Fibroblast of the aortic adventitia (primary cell): Measurements from ENCODE around the gene PIN4. TPM values are rescaled to one million over a fixed set of nuclear protein-coding genes. Genes with fewer than 3 reads are reported as not detected.

Source experiments
- DNase-seq: peaks from one replicate; pipeline ENCODE4 v3.0.0-alpha.2; 2010; ENCODE audit warnings: low read depth
- H3K4me3 ChIP-seq: 2 replicates; pipeline ENCODE4 v1.5.1; 2011; ENCODE audit warnings: low read depth, mild to moderate bottlenecking, control low read depth, low read length, moderate library complexity
- total RNA-seq: library from RNA; depleted of rRNA; stranded (reverse); fragments of >200 nt; gene quantifications from 2 replicates; pipeline ENCODE4 v1.2.3, GENCODE V29; 2012; ENCODE audit warnings: low replicate concordance
- TF ChIP-seq, protein P1 (sequence below): IDR thresholded peaks from 2 replicates; pipeline ENCODE4 v1.5.1; 2011; ENCODE audit warnings: mild to moderate bottlenecking, low read length, control low read depth, inconsistent platforms; ENCODE audit not compliant: insufficient read depth

PIN4 gene
- total RNA-seq = 4.6 and 9.0 TPM in 2 replicates

DNA sequence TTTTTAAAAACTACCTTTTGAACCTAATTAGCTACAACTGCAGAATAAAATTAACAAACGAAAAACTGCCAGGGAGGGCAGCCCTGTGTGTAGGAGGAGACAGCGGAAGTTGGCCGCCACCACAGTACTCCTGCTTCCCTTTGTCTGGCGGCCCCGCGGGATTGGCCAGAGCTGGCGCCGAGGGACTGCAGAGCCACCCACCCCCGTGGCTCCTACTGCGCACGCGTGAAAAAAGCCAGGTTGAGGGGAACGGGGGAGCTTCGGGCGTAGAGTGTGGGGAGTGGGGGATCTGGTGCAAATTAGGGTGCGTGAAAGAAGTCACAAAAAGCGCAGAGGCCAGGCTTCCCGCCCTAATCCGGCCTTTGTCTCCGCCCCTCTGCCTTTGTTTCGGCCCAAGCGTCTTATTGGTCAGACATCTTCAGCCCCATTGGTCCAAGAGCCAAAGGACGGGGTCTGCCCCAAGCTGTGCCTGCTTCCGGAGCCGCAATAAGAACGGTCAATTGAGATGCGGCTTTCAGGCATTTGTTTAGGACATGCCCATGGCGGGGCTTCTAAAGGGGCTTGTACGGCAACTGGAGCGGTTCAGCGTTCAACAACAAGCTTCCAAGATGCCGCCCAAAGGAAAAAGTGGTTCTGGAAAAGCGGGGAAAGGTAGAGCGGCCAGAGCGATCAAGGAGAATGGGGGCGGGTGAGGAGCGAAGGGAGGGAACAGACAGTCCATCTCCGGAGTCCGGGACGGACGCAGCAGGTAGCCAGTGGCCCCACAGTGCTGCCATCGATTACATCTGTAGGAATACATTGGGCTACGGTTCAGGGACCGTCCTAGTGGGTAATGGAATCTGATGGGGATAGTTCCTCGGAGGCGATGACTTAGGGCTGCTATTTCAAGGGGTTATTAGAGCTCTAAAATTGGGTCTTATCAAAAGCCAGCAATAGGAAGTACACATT, at the start of gene PIN4:
Gene PIN4 (plus strand): TSS at position 580 of the 948 bp plus-strand sequence. CDS start 29 bp downstream, at position 609.
- DNase-seq = peak; percentile 96
- H3K4me3 ChIP-seq = peak within 1 kb of the TSS; percentile 90
- TF ChIP-seq, protein P1, sequence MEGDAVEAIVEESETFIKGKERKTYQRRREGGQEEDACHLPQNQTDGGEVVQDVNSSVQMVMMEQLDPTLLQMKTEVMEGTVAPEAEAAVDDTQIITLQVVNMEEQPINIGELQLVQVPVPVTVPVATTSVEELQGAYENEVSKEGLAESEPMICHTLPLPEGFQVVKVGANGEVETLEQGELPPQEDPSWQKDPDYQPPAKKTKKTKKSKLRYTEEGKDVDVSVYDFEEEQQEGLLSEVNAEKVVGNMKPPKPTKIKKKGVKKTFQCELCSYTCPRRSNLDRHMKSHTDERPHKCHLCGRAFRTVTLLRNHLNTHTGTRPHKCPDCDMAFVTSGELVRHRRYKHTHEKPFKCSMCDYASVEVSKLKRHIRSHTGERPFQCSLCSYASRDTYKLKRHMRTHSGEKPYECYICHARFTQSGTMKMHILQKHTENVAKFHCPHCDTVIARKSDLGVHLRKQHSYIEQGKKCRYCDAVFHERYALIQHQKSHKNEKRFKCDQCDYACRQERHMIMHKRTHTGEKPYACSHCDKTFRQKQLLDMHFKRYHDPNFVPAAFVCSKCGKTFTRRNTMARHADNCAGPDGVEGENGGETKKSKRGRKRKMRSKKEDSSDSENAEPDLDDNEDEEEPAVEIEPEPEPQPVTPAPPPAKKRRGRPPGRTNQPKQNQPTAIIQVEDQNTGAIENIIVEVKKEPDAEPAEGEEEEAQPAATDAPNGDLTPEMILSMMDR = no peak

DNA sequence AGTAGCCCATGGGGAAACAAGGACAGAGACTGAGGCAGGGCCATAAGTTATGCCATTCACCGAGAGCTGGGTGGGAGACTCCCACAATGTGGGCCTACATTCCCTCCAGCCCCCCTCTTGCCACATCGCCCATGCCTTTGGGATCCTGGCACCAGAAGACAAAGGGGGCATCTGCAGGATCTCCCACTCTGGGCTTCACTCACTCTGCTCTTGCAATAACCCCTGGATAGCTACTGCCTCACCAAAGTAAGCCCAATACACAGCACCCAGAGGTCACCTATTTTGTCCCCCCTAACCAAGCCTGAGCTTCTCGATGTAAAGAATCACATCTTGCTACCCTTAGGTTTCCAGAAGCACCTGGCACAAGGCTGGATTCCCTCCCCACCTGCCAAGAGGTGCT, 49.1 kb upstream of the PIN4 start:
- TF ChIP-seq, protein P1 = no peak
- no peak for DNase-seq
- peak overlapping the region; percentile 63 for H3K4me3 ChIP-seq

DNA sequence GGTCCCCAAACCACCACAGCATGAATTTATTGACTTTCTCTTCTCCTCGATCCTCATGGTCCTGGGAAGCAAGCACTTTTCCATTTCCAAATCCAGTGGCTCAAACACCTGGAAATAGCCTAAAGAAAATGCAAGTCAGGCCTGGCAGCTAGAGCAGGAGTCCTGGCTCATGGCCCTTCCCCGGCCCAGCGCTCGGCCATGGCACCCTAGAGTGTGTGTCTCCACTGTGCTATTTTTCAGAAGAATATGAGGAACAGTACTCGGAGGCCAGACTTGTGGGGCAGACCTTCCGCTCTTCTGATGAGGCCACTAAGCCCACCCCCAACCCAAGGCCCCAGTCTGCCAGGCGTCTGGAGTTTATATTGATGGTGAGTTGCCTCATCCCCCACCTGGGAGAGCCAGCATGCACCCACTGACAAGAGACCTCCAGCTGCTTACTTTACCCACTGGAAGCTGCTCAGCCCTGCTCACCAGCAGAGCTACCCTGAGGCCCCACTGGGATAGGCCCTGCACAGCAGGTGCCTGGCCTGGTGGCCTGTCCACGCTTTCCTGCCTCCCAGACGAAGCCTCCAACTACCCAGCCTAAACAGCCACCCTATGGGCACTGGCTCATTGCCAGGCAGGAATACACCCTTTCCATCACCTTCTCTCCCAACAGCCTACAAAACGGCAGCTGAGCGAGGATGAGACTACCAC, 47.6 kb upstream of the PIN4 start:
- no peak overlapping the region for H3K4me3 ChIP-seq
- TF ChIP-seq, protein P1 = no peak

DNA sequence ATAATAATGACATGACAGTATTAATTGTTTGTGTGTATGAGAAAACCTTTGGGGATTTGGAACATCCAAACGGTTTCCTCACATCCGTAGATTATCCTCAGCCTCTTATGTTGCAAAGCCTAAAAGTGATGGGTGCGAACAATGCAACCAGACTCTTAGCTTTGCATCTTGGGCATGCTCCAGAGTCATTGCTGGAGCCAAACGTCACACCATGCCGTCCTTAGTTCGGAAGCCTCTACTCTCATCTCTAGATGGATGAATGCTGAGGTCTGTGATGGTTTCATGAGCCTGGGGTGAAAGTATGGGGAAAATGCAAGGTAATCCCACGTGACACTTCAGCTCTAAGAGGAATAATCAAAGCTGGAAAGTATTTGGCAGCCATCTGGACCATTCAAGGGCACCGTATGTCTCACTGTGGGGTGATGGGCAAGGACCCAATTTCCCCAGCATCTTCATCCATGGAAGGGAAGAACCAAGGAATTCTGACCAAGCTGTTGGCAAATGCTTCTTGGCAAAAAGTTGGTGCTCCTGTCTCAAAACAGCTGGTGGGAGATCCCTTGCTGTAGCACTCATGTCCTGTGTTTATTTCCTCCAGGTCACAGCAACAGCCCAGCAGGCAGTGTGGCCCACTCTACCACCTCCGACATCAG, 43.6 kb upstream of the PIN4 start:
- H3K4me3 ChIP-seq = no peak overlapping the region
- DNase-seq = no peak
- TF ChIP-seq, protein P1 = no peak

More for the DNA sequence above, 47.6 kb upstream of the PIN4 start:
- DNase-seq = no peak

DNA sequence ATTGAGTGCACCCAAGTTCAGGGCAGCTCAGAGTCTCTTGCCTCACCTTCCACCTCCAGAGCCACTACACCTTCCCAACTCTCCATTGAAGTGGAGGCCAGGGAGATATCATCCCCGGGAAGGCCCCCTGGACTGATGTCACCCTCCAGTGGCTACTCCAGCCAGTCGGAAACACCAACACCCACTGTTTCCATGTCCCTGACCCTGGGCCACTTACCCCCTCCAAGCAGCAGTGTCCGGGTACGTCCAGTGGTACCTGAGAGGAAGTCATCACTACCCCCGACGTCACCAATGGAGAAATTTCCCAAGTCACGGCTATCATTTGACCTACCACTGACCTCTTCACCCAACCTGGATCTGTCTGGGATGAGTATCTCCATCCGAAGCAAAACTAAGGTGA, 42.0 kb upstream of the PIN4 start:
- DNase-seq = no peak

More for the DNA sequence above, 42.0 kb upstream of the PIN4 start:
- TF ChIP-seq, protein P1 = no peak
- H3K4me3 ChIP-seq = no peak overlapping the region
